PC-3 (cell line): ENCODE measurements around the gene IL9.

ENCODE experiments used
- CTCF ChIP-seq: fragments of 300-600 bp; sonication (generic); conservative IDR thresholded peaks from 2 replicates; pipeline ENCODE4 v1.5.1; 2017; ENCODE audit warnings: antibody characterized with exemption, low read depth, mild to moderate bottlenecking, low read length
- EZH2 ChIP-seq: fragments of 300-600 bp; sonication (generic); IDR thresholded peaks from one replicate; pipeline ENCODE4 v1.6.1; 2017; ENCODE audit warnings: antibody characterized with exemption, mild to moderate bottlenecking, low read length; ENCODE audit not compliant: unreplicated experiment

- 0 out of 2 replicates have a peak, but pooled peaks have one; percentile 17 for TF ChIP-seq CTCF
- TF ChIP-seq EZH2, result no peak
Observed at GRCh38 chr5:135891791-135892190, 3.9 kb downstream of the IL9 start.
